Liver (tissue), 9 donors: Measurements from ENCODE around the gene KCNQ1. TPM values are rescaled to one million over a fixed set of nuclear protein-coding genes. Genes with fewer than 3 reads are reported as not detected.

Experiments
- DNase-seq: peaks from one replicate; pipeline ENCODE4 v3.0.0-alpha.2; 2017; ENCODE audit warnings: low spot score
- H3K27ac ChIP-seq, 2 donors: one replicate each; pipeline ENCODE4 v1.7.0; 2013; ENCODE audit warnings: inconsistent platforms in 2 of 2, low read length in 2 of 2, control low read depth in 1 of 2, low read depth in 1 of 2, mild to moderate bottlenecking in 1 of 2
- H3K27me3 ChIP-seq, 4 donors: one replicate each; pipeline versions ENCODE4 v1.6.1 to v1.7.0; 2013; ENCODE audit warnings: low read length in 3 of 4, inconsistent platforms in 1 of 4, mild to moderate bottlenecking in 1 of 4, moderate library complexity in 1 of 4; ENCODE audit not compliant: control insufficient read depth in 4 of 4, insufficient read depth in 4 of 4
- H3K36me3 ChIP-seq, 4 donors: one replicate each; pipeline versions ENCODE4 v1.6.1 to v1.7.0; 2013; ENCODE audit warnings: low read length in 3 of 4, mild to moderate bottlenecking in 3 of 4, low read depth in 1 of 4, moderate library complexity in 1 of 4; ENCODE audit not compliant: control insufficient read depth in 4 of 4, insufficient read depth in 3 of 4
- H3K4me1 ChIP-seq, 4 donors: one replicate each; pipeline versions ENCODE4 v1.6.1 to v1.7.0; 2013; ENCODE audit warnings: low read length in 3 of 4, mild to moderate bottlenecking in 3 of 4, moderate library complexity in 1 of 4; ENCODE audit not compliant: control insufficient read depth in 4 of 4, insufficient read depth in 4 of 4
- H3K4me3 ChIP-seq, 3 donors: one replicate each; pipeline versions ENCODE4 v1.6.1 to v1.7.0; 2013; ENCODE audit warnings: low read length in 3 of 3, control low read depth in 1 of 3, low read depth in 1 of 3, mild to moderate bottlenecking in 1 of 3
- H3K9ac ChIP-seq, 2 donors: one replicate each; pipeline ENCODE4 v1.7.0; 2013; ENCODE audit warnings: low read length in 2 of 2, mild to moderate bottlenecking in 2 of 2, moderate library complexity in 2 of 2, control low read depth in 1 of 2, low read depth in 1 of 2
- H3K9me3 ChIP-seq, 4 donors: one replicate each; pipeline versions ENCODE4 v1.6.1 to v1.7.0; 2013; ENCODE audit warnings: low read length in 3 of 4; ENCODE audit not compliant: control insufficient read depth in 4 of 4
- EGR1 ChIP-seq, 2 donors: IDR thresholded peaks; 2 replicates each; pipeline ENCODE4 v1.6.1; 2016 to 2018; ENCODE audit warnings: antibody characterized with exemption in 2 of 2, low read depth in 2 of 2
- FOXA1 ChIP-seq: IDR thresholded peaks from 2 replicates; pipeline ENCODE4 v1.6.1; 2016; ENCODE audit warnings: antibody characterized with exemption
- FOXA2 ChIP-seq: IDR thresholded peaks from 2 replicates; pipeline ENCODE4 v1.6.1; 2016; ENCODE audit warnings: antibody characterized with exemption
- GABPA ChIP-seq, 2 donors: IDR thresholded peaks in 1 of 2; conservative IDR thresholded peaks in 1 of 2; 2 replicates each; pipeline ENCODE4 v1.6.1; 2016; ENCODE audit warnings: antibody characterized with exemption in 2 of 2, mild to moderate bottlenecking in 1 of 2, moderate library complexity in 1 of 2
- HNF4A ChIP-seq, 2 donors: conservative IDR thresholded peaks; 2 replicates each; pipeline ENCODE4 v1.6.1; 2016; ENCODE audit warnings: antibody characterized with exemption in 2 of 2, mild to moderate bottlenecking in 2 of 2
- HNF4G ChIP-seq: IDR thresholded peaks from 2 replicates; pipeline ENCODE4 v1.6.1; 2016; ENCODE audit warnings: antibody characterized with exemption
- JUND ChIP-seq, 2 donors: IDR thresholded peaks; 2 replicates each; pipeline ENCODE4 v1.6.1; 2016; ENCODE audit warnings: antibody characterized with exemption in 2 of 2
- NR2F2 ChIP-seq: IDR thresholded peaks from 2 replicates; pipeline ENCODE4 v1.6.1; 2016; ENCODE audit warnings: antibody characterized with exemption
- RAD21 ChIP-seq, 2 donors: IDR thresholded peaks; 2 replicates each; pipeline ENCODE4 v1.6.1; 2016; ENCODE audit warnings: antibody characterized with exemption in 2 of 2, mild to moderate bottlenecking in 2 of 2
- RXRA ChIP-seq, 2 donors: IDR thresholded peaks; 2 replicates each; pipeline ENCODE4 v1.6.1; 2017 to 2018; ENCODE audit warnings: antibody characterized with exemption in 2 of 2, mild to moderate bottlenecking in 1 of 2
- SP1 ChIP-seq: IDR thresholded peaks from 2 replicates; pipeline ENCODE4 v1.6.1; 2018; ENCODE audit warnings: antibody characterized with exemption, mild to moderate bottlenecking
- TAF1 ChIP-seq: conservative IDR thresholded peaks from 2 replicates; pipeline ENCODE4 v1.6.1; 2016; ENCODE audit warnings: antibody characterized with exemption, mild to moderate bottlenecking
- YY1 ChIP-seq: IDR thresholded peaks from 2 replicates; pipeline ENCODE4 v1.6.1; 2016; ENCODE audit warnings: antibody characterized with exemption, mild to moderate bottlenecking
- WGBS: extraction: QIAGEN DNeasy Blood & Tissue Kit; methylation state at CpG from one replicate; pipeline ENCODE4 v1.1.7; 2013; 5-methylcytosine and 5-hydroxymethylcytosine counted together
- polyA plus RNA-seq, 2 donors: library from polyadenylated mRNA; stranded (reverse) in 1 of 2; unstranded in 1 of 2; fragments of 200-250 nt in 1 of 2; fragments of >200 nt in 1 of 2; fragmentation: Nextera tagmentation in 1 of 2; extraction: Ambion mirVana in 1 of 2; gene quantifications; one replicate each; pipeline versions ENCODE4 v1.2.1 to v1.2.3, GENCODE V29; 2013 to 2015
- total RNA-seq, 2 donors: library from RNA; depleted of rRNA; stranded (reverse); fragments of >200 nt; gene quantifications; one replicate each; pipeline ENCODE4 v1.2.3, GENCODE V29; 2014
- TF ChIP-seq, protein P1 (sequence below): fragments of 150-350 bp; IDR thresholded peaks from 2 replicates; pipeline ENCODE4 v1.5.1; 2017; ENCODE audit warnings: improper control_type of control experiment, low read depth, low read length; ENCODE audit not compliant: missing input control
- TF ChIP-seq, protein P2 (sequence below): IDR thresholded peaks from 2 replicates; pipeline ENCODE4 v1.6.1; 2016; ENCODE audit warnings: antibody characterized with exemption, mild to moderate bottlenecking
- TF ChIP-seq, protein P3 (sequence below): IDR thresholded peaks from 2 replicates; pipeline ENCODE4 v1.6.1; 2016; ENCODE audit warnings: antibody characterized with exemption
- TF ChIP-seq, protein P4 (sequence below): IDR thresholded peaks from 2 replicates; pipeline ENCODE4 v1.6.1; 2016; ENCODE audit warnings: antibody characterized with exemption
- TF ChIP-seq, protein P5 (sequence below): IDR thresholded peaks from 2 replicates; pipeline ENCODE4 v1.6.1; 2016; ENCODE audit warnings: antibody characterized with exemption
- donor health status: healthy.
- donor health status: healthy.
- donor health status: healthy.
- donor health status: healthy.
- donor health status: healthy.

Gene KCNQ1
- total and polyA plus RNA-seq, 4 donors = 0.31 to 2.2 (median 1.5) TPM

DNA sequence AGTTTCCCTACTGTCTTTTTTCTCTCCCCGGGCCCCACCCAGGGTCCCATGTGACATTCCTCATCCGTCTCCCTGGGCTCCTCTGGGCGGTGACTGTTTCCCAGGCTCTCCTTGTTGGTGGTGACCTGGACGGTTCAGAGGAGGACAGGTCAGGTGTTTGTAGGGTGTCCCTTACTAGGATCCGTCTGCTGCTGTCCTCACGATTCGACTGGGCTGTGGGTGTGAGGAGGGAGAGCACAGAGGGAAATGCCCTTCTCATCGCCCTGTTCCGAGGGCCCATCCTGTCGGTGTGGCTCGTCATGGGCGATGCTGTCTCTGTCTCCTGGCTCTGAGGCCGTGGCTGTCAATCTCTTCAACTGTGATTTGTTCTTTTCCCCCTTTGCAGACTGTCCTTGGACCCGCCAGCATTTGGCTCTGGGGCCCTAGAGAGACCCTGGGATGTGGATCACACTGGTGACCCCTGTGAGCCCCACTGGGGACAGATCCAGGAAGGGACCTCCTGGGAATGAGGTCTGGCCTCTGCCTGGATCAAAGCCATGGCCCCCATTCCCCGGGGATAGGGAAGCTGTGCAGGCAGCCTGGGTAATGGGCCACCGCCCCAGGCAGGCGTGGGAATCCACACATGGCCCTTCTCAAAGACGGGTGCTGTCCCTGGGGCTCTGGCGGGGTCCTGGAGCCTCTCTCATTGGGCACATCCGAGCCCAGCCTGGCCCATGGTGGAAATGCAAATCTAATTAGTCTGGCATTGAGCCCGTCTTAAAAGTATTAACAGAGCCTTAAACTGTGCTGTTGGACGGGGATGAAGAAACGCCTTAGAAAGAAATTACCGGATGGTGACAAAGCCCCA, 301.8 kb downstream of the KCNQ1 start:
- H3K27ac ChIP-seq = no peak overlapping the region
- WGBS = 85% methylated on average over 24 of the region's 24 CpGs
- no peak overlapping the region for H3K4me3 ChIP-seq
- DNase-seq = no peak
- no peaks in the 10 kb centered on the region for H3K9me3 ChIP-seq
- H3K27me3 ChIP-seq = no peaks in the 10 kb centered on the region
- H3K4me1 ChIP-seq = no peaks in the 10 kb centered on the region
- no peaks in the 10 kb centered on the region for H3K36me3 ChIP-seq
- TF ChIP-seq, protein P1, sequence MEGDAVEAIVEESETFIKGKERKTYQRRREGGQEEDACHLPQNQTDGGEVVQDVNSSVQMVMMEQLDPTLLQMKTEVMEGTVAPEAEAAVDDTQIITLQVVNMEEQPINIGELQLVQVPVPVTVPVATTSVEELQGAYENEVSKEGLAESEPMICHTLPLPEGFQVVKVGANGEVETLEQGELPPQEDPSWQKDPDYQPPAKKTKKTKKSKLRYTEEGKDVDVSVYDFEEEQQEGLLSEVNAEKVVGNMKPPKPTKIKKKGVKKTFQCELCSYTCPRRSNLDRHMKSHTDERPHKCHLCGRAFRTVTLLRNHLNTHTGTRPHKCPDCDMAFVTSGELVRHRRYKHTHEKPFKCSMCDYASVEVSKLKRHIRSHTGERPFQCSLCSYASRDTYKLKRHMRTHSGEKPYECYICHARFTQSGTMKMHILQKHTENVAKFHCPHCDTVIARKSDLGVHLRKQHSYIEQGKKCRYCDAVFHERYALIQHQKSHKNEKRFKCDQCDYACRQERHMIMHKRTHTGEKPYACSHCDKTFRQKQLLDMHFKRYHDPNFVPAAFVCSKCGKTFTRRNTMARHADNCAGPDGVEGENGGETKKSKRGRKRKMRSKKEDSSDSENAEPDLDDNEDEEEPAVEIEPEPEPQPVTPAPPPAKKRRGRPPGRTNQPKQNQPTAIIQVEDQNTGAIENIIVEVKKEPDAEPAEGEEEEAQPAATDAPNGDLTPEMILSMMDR = no peak
- no peak for TF ChIP-seq FOXA2
- no peak for TF ChIP-seq EGR1 (IDR thresholded peaks at IDR 0.05; ENCODE audit: low read depth in 2 of 2)
- TF ChIP-seq JUND (IDR thresholded peaks at IDR 0.05) = no peak
- no peak for TF ChIP-seq RAD21 (IDR thresholded peaks at IDR 0.05)
- TF ChIP-seq, protein P2, sequence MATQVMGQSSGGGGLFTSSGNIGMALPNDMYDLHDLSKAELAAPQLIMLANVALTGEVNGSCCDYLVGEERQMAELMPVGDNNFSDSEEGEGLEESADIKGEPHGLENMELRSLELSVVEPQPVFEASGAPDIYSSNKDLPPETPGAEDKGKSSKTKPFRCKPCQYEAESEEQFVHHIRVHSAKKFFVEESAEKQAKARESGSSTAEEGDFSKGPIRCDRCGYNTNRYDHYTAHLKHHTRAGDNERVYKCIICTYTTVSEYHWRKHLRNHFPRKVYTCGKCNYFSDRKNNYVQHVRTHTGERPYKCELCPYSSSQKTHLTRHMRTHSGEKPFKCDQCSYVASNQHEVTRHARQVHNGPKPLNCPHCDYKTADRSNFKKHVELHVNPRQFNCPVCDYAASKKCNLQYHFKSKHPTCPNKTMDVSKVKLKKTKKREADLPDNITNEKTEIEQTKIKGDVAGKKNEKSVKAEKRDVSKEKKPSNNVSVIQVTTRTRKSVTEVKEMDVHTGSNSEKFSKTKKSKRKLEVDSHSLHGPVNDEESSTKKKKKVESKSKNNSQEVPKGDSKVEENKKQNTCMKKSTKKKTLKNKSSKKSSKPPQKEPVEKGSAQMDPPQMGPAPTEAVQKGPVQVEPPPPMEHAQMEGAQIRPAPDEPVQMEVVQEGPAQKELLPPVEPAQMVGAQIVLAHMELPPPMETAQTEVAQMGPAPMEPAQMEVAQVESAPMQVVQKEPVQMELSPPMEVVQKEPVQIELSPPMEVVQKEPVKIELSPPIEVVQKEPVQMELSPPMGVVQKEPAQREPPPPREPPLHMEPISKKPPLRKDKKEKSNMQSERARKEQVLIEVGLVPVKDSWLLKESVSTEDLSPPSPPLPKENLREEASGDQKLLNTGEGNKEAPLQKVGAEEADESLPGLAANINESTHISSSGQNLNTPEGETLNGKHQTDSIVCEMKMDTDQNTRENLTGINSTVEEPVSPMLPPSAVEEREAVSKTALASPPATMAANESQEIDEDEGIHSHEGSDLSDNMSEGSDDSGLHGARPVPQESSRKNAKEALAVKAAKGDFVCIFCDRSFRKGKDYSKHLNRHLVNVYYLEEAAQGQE = no peak
- TF ChIP-seq, protein P3, sequence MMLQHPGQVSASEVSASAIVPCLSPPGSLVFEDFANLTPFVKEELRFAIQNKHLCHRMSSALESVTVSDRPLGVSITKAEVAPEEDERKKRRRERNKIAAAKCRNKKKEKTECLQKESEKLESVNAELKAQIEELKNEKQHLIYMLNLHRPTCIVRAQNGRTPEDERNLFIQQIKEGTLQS = no peak
- TF ChIP-seq TAF1 = no peak
- no peak for TF ChIP-seq SP1
- TF ChIP-seq, protein P4, sequence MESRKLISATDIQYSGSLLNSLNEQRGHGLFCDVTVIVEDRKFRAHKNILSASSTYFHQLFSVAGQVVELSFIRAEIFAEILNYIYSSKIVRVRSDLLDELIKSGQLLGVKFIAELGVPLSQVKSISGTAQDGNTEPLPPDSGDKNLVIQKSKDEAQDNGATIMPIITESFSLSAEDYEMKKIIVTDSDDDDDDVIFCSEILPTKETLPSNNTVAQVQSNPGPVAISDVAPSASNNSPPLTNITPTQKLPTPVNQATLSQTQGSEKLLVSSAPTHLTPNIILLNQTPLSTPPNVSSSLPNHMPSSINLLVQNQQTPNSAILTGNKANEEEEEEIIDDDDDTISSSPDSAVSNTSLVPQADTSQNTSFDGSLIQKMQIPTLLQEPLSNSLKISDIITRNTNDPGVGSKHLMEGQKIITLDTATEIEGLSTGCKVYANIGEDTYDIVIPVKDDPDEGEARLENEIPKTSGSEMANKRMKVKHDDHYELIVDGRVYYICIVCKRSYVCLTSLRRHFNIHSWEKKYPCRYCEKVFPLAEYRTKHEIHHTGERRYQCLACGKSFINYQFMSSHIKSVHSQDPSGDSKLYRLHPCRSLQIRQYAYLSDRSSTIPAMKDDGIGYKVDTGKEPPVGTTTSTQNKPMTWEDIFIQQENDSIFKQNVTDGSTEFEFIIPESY = no peak
- TF ChIP-seq HNF4G = no peak
- TF ChIP-seq RXRA (IDR thresholded peaks at IDR 0.05) = no peak
- TF ChIP-seq, protein P5, sequence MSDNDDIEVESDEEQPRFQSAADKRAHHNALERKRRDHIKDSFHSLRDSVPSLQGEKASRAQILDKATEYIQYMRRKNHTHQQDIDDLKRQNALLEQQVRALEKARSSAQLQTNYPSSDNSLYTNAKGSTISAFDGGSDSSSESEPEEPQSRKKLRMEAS = no peak
- no peak for TF ChIP-seq GABPA (IDR thresholded peaks at IDR 0.05 in 1 of 2, conservative IDR thresholded peaks at IDR 0.05 in 1 of 2)
- TF ChIP-seq NR2F2 = no peak
- no peak for TF ChIP-seq HNF4A (conservative IDR thresholded peaks at IDR 0.05)
- no peak for TF ChIP-seq YY1
- TF ChIP-seq FOXA1 = no peak
- no peak overlapping the region for H3K9ac ChIP-seq
